GM08714 (cell line): ENCODE data around the gene PRIMPOL.
"Not testable (repeated sequence)": the region's sequence is repeated elsewhere in the genome, so short reads cannot be mapped to it uniquely, and the experiment has no call there.

Experiments used
- H3K4me3 ChIP-seq: fragments of 200-500 bp; sonication (Bioruptor generic); 2 replicates; pipeline ENCODE4 v1.5.1; 2014; ENCODE audit warnings: mild to moderate bottlenecking, low read length, inconsistent platforms
- ZNF274 ChIP-seq: IDR thresholded peaks from 2 replicates; pipeline ENCODE4 v1.6.1; 2012; ENCODE audit warnings: mild to moderate bottlenecking, low read depth, low read length

The PRIMPOL gene

GRCh38 chr4:184705692-184706091 is 56.2 kb downstream of the PRIMPOL start:
- no peak for TF ChIP-seq ZNF274
- H3K4me3 ChIP-seq: no peak overlapping the region

DNA sequence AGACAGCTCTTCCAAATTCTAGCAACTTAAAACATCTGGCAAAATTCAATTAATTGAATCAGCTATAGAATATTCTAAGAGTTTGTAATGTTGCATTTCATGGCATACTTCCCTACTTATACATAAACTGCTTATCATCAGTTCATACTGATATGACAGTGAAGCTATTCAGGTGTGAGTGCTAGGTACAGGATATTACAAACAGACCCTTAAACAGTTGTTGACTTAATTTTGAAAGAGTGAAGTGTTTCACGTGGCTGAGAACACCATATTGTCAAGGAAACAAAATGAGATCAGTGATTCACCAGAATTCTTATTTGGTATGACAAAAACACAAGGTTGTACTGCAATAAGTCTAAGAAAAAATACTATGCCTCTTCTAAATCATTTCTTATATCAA is 56.9 kb downstream of the PRIMPOL start:
- no peak overlapping the region for H3K4me3 ChIP-seq
- TF ChIP-seq ZNF274: no peak

- no peak for TF ChIP-seq ZNF274
- no peak overlapping the region for H3K4me3 ChIP-seq
These were observed 62.8 kb downstream of the PRIMPOL start for GRCh38 chr4:184712322-184712721.

DNA sequence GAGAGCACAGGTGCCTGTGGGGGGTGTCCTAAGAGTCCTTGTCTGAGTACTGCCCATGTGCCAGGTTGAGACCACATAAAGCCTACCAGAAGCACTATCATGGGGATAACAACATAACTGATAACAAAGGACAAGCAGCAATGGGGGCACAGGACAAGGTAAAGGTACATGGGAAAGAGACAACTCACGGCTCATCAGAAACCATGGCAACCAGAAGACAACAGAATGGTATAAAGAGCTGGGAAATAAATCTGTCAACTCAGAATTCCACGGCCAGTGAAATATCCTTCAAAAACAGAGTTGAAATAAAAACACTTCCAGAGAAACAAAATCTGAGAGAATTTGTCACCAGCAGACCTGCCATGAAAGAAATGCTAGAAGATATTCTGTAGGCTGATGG is 64.3 kb downstream of the PRIMPOL start:
- no peak for TF ChIP-seq ZNF274
- no peak overlapping the region for H3K4me3 ChIP-seq

- TF ChIP-seq ZNF274: no peak
These were observed 66.0 kb downstream of the PRIMPOL start for GRCh38 chr4:184715526-184715925.

DNA sequence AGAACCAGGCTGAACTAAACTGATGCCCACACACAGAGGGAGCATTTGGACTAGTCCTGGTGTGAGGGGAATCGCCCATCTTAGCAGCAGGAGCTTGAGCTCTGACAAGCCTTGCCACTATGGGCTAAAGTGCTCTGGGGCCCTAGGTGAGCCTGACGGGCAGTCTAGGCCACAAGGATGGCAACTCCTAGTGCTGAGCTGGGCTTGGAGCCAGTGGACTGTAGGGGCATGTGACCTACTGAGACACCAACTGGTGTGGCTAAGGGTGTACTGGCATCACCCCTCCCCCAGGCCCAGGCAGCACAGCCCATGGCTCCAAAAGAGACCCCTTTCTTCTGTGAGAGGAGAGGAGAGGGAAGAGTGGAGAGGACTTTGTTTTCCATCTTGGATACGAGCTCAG is 69.9 kb downstream of the PRIMPOL start:
- TF ChIP-seq ZNF274: no peak
- H3K4me3 ChIP-seq: no peak overlapping the region

More at GRCh38 chr4:184715526-184715925, 66.0 kb downstream of the PRIMPOL start:
- no peak overlapping the region for H3K4me3 ChIP-seq

DNA sequence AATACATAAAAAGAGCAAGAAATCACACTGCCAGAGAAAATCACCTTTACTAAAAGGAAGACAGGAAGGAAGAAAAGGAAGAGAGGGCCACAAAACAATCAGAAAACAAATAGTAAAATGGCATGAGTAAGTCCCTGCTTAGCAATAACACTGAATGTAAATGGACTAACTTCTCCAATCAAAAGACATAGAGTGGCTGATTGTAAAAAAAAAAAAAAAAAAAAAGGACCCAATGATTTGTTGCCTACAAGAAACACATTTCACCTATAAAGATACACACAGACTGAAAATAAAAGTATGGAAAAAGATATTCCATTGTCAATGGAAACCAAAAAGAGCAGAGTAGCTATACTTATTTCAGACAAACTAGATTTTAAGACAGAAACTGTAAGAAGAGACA is 71.7 kb downstream of the PRIMPOL start:
- no peak for TF ChIP-seq ZNF274
- no peak overlapping the region for H3K4me3 ChIP-seq

- no peak for TF ChIP-seq ZNF274
- H3K4me3 ChIP-seq: no peak overlapping the region
These were observed 73.3 kb downstream of the PRIMPOL start for GRCh38 chr4:184722798-184723197.

DNA sequence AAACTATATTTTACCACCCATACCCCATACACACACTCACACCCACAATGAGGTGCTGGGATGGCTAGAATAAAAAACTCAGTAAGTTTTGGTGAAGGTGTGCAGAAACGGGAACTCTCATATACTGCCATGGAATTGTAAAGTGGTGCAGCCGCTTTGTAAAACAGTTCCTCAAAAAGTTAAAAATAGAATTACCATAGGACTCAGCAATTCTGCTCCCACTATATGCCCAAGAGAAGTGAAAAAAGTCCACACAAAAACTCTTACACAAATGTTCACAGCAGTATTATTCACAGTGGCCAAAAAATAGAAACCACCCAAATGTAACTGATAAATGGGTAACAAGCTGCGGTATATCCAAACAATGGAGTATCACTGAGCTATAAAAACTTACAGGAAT is 77.9 kb downstream of the PRIMPOL start:
- no peak overlapping the region for H3K4me3 ChIP-seq
- TF ChIP-seq ZNF274: no peak

- no peak for TF ChIP-seq ZNF274
These were observed 79.3 kb downstream of the PRIMPOL start for GRCh38 chr4:184728858-184729257.

GRCh38 chr4:184729946-184730345 is 80.4 kb downstream of the PRIMPOL start:
- no peak overlapping the region for H3K4me3 ChIP-seq
- TF ChIP-seq ZNF274: no peak

More at GRCh38 chr4:184728858-184729257, 79.3 kb downstream of the PRIMPOL start:
- no peak overlapping the region for H3K4me3 ChIP-seq

- TF ChIP-seq ZNF274: no peak
- no peak overlapping the region for H3K4me3 ChIP-seq
These were observed 81.5 kb downstream of the PRIMPOL start for GRCh38 chr4:184731056-184731455.

- H3K4me3 ChIP-seq: peak overlapping the region; percentile 82; the same call in 1 of the 2 replicates
- TF ChIP-seq ZNF274: no peak
These were observed 82.6 kb downstream of the PRIMPOL start for GRCh38 chr4:184732126-184732525.

GRCh38 chr4:184733654-184734524 is 84.4 kb downstream of the PRIMPOL start, which contains the start of gene CENPU:
TSS of gene CENPU (minus strand) at chr4:184734096. CDS start at chr4:184734062, 34 bp downstream.
- TF ChIP-seq ZNF274: no peak
- peak within 1 kb of the TSS; percentile 82 for H3K4me3 ChIP-seq

DNA sequence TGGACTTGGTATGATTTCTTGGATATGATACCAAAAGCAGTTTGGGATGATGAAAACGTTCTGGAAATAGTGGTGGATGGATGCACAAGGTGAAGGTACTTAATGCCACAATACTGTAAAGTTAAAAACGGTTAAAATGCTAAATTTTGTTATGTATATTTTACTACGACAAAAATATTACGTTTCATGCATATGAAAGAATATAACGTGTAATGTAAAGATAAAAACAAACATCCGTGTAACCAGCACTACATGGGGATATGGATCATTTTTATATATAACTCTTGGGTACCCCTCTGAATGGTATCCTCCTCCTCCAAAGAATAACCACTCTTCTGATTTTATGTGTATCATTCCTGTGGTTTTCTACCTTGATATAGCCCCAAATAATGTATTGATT is 85.2 kb downstream of the PRIMPOL start:
- peak overlapping the region; percentile 70; the same call in 1 of the 2 replicates for H3K4me3 ChIP-seq
- TF ChIP-seq ZNF274: no peak

- H3K4me3 ChIP-seq: not testable (repeated sequence)
These were observed 90.0 kb downstream of the PRIMPOL start for GRCh38 chr4:184739575-184739974.
